Fibroblast of pulmonary artery (primary cell): ENCODE results near the gene XRN2.

Experiments used
- DNase-seq: peaks from one replicate; pipeline ENCODE4 v3.0.0-alpha.2; 2010; ENCODE audit warnings: low read depth
- H3K4me3 ChIP-seq: replicated peaks from 2 replicates; pipeline ENCODE4 v1.5.1; 2011; ENCODE audit warnings: low read depth, mild to moderate bottlenecking, control low read depth, low read length, moderate library complexity
- CTCF ChIP-seq: IDR thresholded peaks from 2 replicates; pipeline ENCODE4 v1.5.1; 2011; ENCODE audit warnings: mild to moderate bottlenecking, control low read depth, low read length, inconsistent platforms; ENCODE audit errors: missing control alignments

Gene XRN2

GRCh38 chr20:21326700-21327099 lies 23.6 kb downstream of the XRN2 start:
- H3K4me3 ChIP-seq = no peak overlapping the region
- no peak for DNase-seq
- TF ChIP-seq CTCF = no peak

- DNase-seq = no peak
- no peak for TF ChIP-seq CTCF
- H3K4me3 ChIP-seq = no peak overlapping the region
These were observed 33.5 kb downstream of the XRN2 start for GRCh38 chr20:21336455-21337151.

- no peak for DNase-seq
- TF ChIP-seq CTCF = no peak
- no peak overlapping the region for H3K4me3 ChIP-seq
These were observed 35.2 kb downstream of the XRN2 start for GRCh38 chr20:21338291-21338690.

- DNase-seq = peak; percentile 69
- no peak for TF ChIP-seq CTCF
- no peak overlapping the region for H3K4me3 ChIP-seq
These were observed 36.4 kb downstream of the XRN2 start for GRCh38 chr20:21339499-21339898.

GRCh38 chr20:21340991-21341697 lies 38.0 kb downstream of the XRN2 start:
- no peak for DNase-seq
- no peak overlapping the region for H3K4me3 ChIP-seq
- no peak for TF ChIP-seq CTCF

GRCh38 chr20:21342656-21343345 lies 39.7 kb downstream of the XRN2 start:
- no peak for TF ChIP-seq CTCF
- no peak overlapping the region for H3K4me3 ChIP-seq
- DNase-seq = no peak
